A673 (cell line): Measurements from ENCODE around the gene GLOD4. TPM values are rescaled to one million over a fixed set of nuclear protein-coding genes. Genes with fewer than 3 reads are reported as not detected.

Experiments used
- BruUV-seq: library from RNA; stranded (reverse); fragments of 400-500 nt; replicated peaks from 2 replicates; lab custom pipeline; 2021; lab: Mats Ljungman, UMichigan
- CTCF ChIA-PET: fragments of 300-600 bp; sonication (Branson Sonifier 250); formaldehyde crosslinking; loops from one replicate; lab custom pipeline; 2022; ENCODE audit warnings: antibody characterized with exemption; lab: Charles Lee
- POLR2A ChIA-PET: fragments of 300-600 bp; sonication (Branson Sonifier 250); formaldehyde crosslinking; loops from one replicate; lab custom pipeline; 2022; ENCODE audit warnings: antibody characterized with exemption; ENCODE audit not compliant: low non-redundant PET; lab: Charles Lee
- DNase-seq: peaks from one replicate; pipeline ENCODE4 v3.0.0-alpha.2; 2015; ENCODE audit warnings: low spot score
- H3K27ac ChIP-seq: fragments of 200-600 bp; sonication (generic); 2 replicates; pipeline ENCODE4 v1.5.1; 2016; ENCODE audit warnings: mixed run types, low read depth, mild to moderate bottlenecking, mixed read lengths, antibody characterized with exemption, low read length; ENCODE audit not compliant: poor library complexity, severe bottlenecking
- H3K27me3 ChIP-seq: fragments of 200-600 bp; sonication (generic); replicated peaks from 2 replicates; pipeline ENCODE4 v1.6.1; 2017; ENCODE audit warnings: mixed run types, low read depth, mild to moderate bottlenecking, mixed read lengths, antibody characterized with exemption, low read length; ENCODE audit not compliant: insufficient read depth, poor library complexity
- H3K36me3 ChIP-seq: fragments of 200-600 bp; sonication (generic); 2 replicates; pipeline ENCODE4 v1.6.1; 2016; ENCODE audit warnings: mixed run types, mild to moderate bottlenecking, mixed read lengths, antibody characterized with exemption, low read length; ENCODE audit not compliant: insufficient read depth, poor library complexity, severe bottlenecking
- H3K4me1 ChIP-seq: fragments of 200-600 bp; sonication (generic); 2 replicates; pipeline ENCODE4 v1.6.1; 2017; ENCODE audit warnings: mixed run types, mild to moderate bottlenecking, mixed read lengths, antibody characterized with exemption, low read length; ENCODE audit not compliant: insufficient read depth, poor library complexity, severe bottlenecking
- H3K4me3 ChIP-seq: fragments of 200-600 bp; sonication (generic); 2 replicates; pipeline ENCODE4 v1.5.1; 2016; ENCODE audit warnings: low read depth, mixed run types, mild to moderate bottlenecking, mixed read lengths, low read length; ENCODE audit not compliant: poor library complexity, severe bottlenecking
- H3K9me3 ChIP-seq: fragments of 200-600 bp; sonication (generic); 2 replicates; pipeline ENCODE4 v1.6.1; 2016; ENCODE audit warnings: mixed run types, low read depth, mild to moderate bottlenecking, mixed read lengths, antibody characterized with exemption, low read length; ENCODE audit not compliant: poor library complexity, severe bottlenecking
- CTCF ChIP-seq: fragments of 300-800, 200-600 bp; sonication (generic); conservative IDR thresholded peaks from 2 replicates; pipeline ENCODE4 v1.5.1; 2017; ENCODE audit warnings: low read depth, mild to moderate bottlenecking, antibody characterized with exemption, low read length, moderate library complexity, mixed read lengths
- EZH2 ChIP-seq: fragments of 200-600 bp; sonication (generic); IDR thresholded peaks from 2 replicates; pipeline ENCODE4 v1.6.1; 2017; ENCODE audit warnings: borderline replicate concordance, low read depth, mild to moderate bottlenecking, mixed read lengths, antibody characterized with exemption, low read length; ENCODE audit not compliant: poor library complexity, severe bottlenecking
- intact Hi-C: fragments of 100-400 bp; cut with micrococcal nuclease; formaldehyde crosslinking; loops from one replicate; pipeline ENCODE4 v1.10.0; 2022; ENCODE audit not compliant: unreplicated experiment
- total RNA-seq: library from RNA; stranded (reverse); gene quantifications from 2 replicates; pipeline ENCODE4 v1.2.3, GENCODE V29; 2021

Gene GLOD4
- total RNA-seq, 1 experiment from 2014 or later, result 110 TPM

GRCh38 chr17:784143-784542, 2.1 kb upstream of the GLOD4 start:
- POLR2A ChIA-PET, result no interaction called here
- BruUV-seq, result no TSS peak
- H3K4me1 ChIP-seq, result peaks cover 14% of the 10 kb centered on the region
- H3K36me3 ChIP-seq, result peaks cover 14% of the 10 kb centered on the region
- no peaks in the 10 kb centered on the region for H3K27me3 ChIP-seq
- CTCF ChIA-PET, result no interaction called here
- no peak overlapping the region for H3K4me3 ChIP-seq
- H3K27ac ChIP-seq, result no peak overlapping the region
- intact Hi-C loops, result no loop called here
- no peak for DNase-seq
- no peaks in the 10 kb centered on the region for H3K9me3 ChIP-seq
- TF ChIP-seq CTCF, result no peak
- no peak for TF ChIP-seq EZH2

GRCh38 chr17:778096-778495, 4.0 kb downstream of the GLOD4 start:
- no peaks in the 10 kb centered on the region for H3K9me3 ChIP-seq
- ChIA-PET POLR2A (no interaction called here), CTCF (no interaction called here)
- peaks cover 43% of the 10 kb centered on the region for H3K36me3 ChIP-seq
- no peak overlapping the region for H3K4me3 ChIP-seq
- intact Hi-C loops, result no loop called here
- H3K27me3 ChIP-seq, result no peaks in the 10 kb centered on the region
- H3K27ac ChIP-seq, result no peak overlapping the region
- TF ChIP-seq CTCF (no peak), EZH2 (no peak)
- no peak for DNase-seq
- no TSS peak for BruUV-seq
- peaks cover 18% of the 10 kb centered on the region for H3K4me1 ChIP-seq

GRCh38 chr17:774313-774584, 7.8 kb downstream of the GLOD4 start:
- intact Hi-C loops, result no loop called here
- Histone ChIP-seq H3K36me3 (peaks cover 81% of the 10 kb centered on the region), H3K4me1 (peaks cover 18% of the 10 kb centered on the region), H3K27me3 (no peaks in the 10 kb centered on the region), H3K4me3 (no peak overlapping the region), H3K9me3 (no peaks in the 10 kb centered on the region), H3K27ac (peak overlapping the region; percentile 61)
- TF ChIP-seq CTCF, result no peak
- TF ChIP-seq EZH2, result no peak
- POLR2A ChIA-PET, result no interaction called here
- CTCF ChIA-PET, result no interaction called here
- BruUV-seq, result no TSS peak
- no peak for DNase-seq
